ENCODE measurements around the gene C10orf120. TPM values are rescaled to one million over a fixed set of nuclear protein-coding genes. Genes with fewer than 3 reads are reported as not detected.

The C10orf120 gene
- total RNA-seq, 1 experiment from 2014 or later: not detected

DNA sequence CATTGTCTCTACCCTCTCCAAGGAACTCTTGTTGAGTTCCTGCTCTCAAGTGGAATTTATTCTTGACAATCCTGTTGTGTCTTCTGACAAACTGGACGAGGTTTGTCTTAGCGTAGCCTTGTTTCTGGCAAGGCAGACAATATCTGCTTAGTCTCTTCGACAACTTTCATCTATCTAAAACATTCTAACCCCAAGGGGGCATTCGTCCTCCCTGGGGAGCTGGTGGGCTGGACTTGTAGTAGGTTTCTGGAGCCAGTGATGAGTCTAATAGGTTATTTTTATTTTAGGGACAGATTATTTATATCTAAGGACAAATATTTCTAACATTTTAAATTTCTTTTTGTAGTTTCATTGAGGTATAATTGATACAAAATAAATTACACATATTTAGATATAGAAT lies 7.3 kb upstream of the C10orf120 start:
- no peak for DNase-seq (ENCODE audit: unreplicated experiment)
- Mint-ChIP-seq H3K4me3 (ENCODE audit: unreplicated experiment) (no peak overlapping the region), H3K9me3 (ENCODE audit: unreplicated experiment) (no peaks in the 10 kb centered on the region), H3K27me3 (ENCODE audit: insufficient read depth, unreplicated experiment) (no peaks in the 10 kb centered on the region), H3K27ac (ENCODE audit: low read depth, unreplicated experiment) (no peak overlapping the region), H3K4me1 (ENCODE audit: insufficient read depth, unreplicated experiment) (no peaks in the 10 kb centered on the region), H3K36me3 (ENCODE audit: insufficient read depth, unreplicated experiment) (no peaks in the 10 kb centered on the region)
- ChIA-PET POLR2A (no interaction called here), CTCF (interaction anchor here (1.1 to 5.0 kb wide), 2 partner anchors 57 to 142 kb away, joined by 4 to 27 read pairs; no protein-coding TSS in a partner anchor)
- no peak for TF ChIP-seq CTCF (IDR thresholded peaks at IDR 0.05; ENCODE audit: unreplicated experiment)
- no TSS peak for BruUV-seq (replicated peaks)
- intact Hi-C loops (cut with micrococcal nuclease): no loop called here

DNA sequence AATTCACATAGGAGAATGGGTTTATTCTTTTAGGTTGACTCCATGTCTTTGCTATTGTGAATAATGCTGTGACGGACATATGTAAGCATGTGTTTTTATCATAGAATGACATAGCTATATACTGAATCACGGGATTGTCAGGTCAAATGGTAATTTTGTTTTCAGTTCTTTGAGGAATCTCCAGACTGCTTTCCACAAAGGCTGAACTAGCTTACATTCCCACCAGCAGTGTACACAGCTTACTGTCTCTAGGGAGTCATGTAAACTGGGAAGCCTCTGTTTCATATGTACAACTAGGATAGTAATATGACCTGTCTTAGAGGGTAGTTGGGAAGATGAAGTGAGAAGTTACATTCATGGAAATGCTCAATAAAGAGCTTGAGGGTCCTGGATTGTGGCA lies 6.8 kb upstream of the C10orf120 start:
- BruUV-seq (replicated peaks): no TSS peak
- no peak for DNase-seq (ENCODE audit: unreplicated experiment)
- TF ChIP-seq CTCF (IDR thresholded peaks at IDR 0.05; ENCODE audit: unreplicated experiment): no peak
- intact Hi-C loops (cut with micrococcal nuclease): no loop called here
- Mint-ChIP-seq H3K4me3 (ENCODE audit: unreplicated experiment) (no peak overlapping the region), H3K4me1 (ENCODE audit: insufficient read depth, unreplicated experiment) (no peaks in the 10 kb centered on the region), H3K36me3 (ENCODE audit: insufficient read depth, unreplicated experiment) (no peaks in the 10 kb centered on the region), H3K9me3 (ENCODE audit: unreplicated experiment) (no peaks in the 10 kb centered on the region), H3K27me3 (ENCODE audit: insufficient read depth, unreplicated experiment) (no peaks in the 10 kb centered on the region), H3K27ac (ENCODE audit: low read depth, unreplicated experiment) (no peak overlapping the region)
- POLR2A ChIA-PET: no interaction called here
- CTCF ChIA-PET: interaction anchor here (0.8 to 5.0 kb wide), 4 partner anchors 10 to 407 kb away, joined by 3 to 27 read pairs (median 4); no protein-coding TSS in a partner anchor

GRCh38 chr10:122703483-122704448 lies 4.1 kb upstream of the C10orf120 start:
- POLR2A ChIA-PET: interaction anchor here (0.6 kb wide), 2 partner anchors 140 to 788 kb away, joined by 3 to 4 read pairs; no protein-coding TSS in a partner anchor
- H3K27ac Mint-ChIP-seq (ENCODE audit: low read depth, unreplicated experiment): no peak overlapping the region
- H3K4me1 Mint-ChIP-seq (ENCODE audit: insufficient read depth, unreplicated experiment): no peaks in the 10 kb centered on the region
- BruUV-seq (replicated peaks): no TSS peak
- peak; percentile 89 for TF ChIP-seq CTCF (IDR thresholded peaks at IDR 0.05; ENCODE audit: unreplicated experiment)
- no peaks in the 10 kb centered on the region for H3K27me3 Mint-ChIP-seq (ENCODE audit: insufficient read depth, unreplicated experiment)
- no peaks in the 10 kb centered on the region for H3K36me3 Mint-ChIP-seq (ENCODE audit: insufficient read depth, unreplicated experiment)
- intact Hi-C loops (cut with micrococcal nuclease): loop anchor here (1.0 to 2.0 kb wide), 7 partner anchors 55 to 424 kb away; no protein-coding TSS in a partner anchor
- H3K9me3 Mint-ChIP-seq (ENCODE audit: unreplicated experiment): no peaks in the 10 kb centered on the region
- DNase-seq (ENCODE audit: unreplicated experiment): peak; percentile 80
- CTCF ChIA-PET: interaction anchor here (0.6 to 5.0 kb wide), 23 partner anchors 10 to 1176 kb away, joined by 3 to 27 read pairs (median 4); no protein-coding TSS in a partner anchor
- H3K4me3 Mint-ChIP-seq (ENCODE audit: unreplicated experiment): no peak overlapping the region

DNA sequence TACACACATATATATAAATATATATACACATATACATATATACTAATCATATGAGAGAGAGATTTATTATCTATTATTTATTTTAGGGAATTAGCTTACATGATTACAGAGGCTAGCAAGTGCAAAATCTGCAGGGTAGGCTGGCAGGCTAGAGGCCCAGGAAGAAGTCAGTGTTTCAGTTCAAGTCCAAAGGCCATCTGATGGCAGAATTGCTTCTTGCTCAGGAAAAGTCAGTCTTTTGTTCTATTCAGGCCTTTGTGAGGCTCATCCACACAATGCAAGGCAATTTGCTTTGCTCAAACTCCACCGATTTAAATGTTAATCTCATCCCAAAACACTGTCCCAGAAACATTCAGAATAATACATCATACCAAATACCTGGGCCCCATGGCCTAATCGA lies 2.6 kb upstream of the C10orf120 start:
- H3K9me3 Mint-ChIP-seq (ENCODE audit: unreplicated experiment): no peaks in the 10 kb centered on the region
- ChIA-PET POLR2A (no interaction called here), CTCF (interaction anchor here (0.6 kb wide), 1 partner anchor 382 kb away, joined by 3 read pairs; no protein-coding TSS in a partner anchor)
- H3K36me3 Mint-ChIP-seq (ENCODE audit: insufficient read depth, unreplicated experiment): no peaks in the 10 kb centered on the region
- intact Hi-C loops (cut with micrococcal nuclease): no loop called here
- TF ChIP-seq CTCF (IDR thresholded peaks at IDR 0.05; ENCODE audit: unreplicated experiment): no peak
- H3K27me3 Mint-ChIP-seq (ENCODE audit: insufficient read depth, unreplicated experiment): no peaks in the 10 kb centered on the region
- no TSS peak for BruUV-seq (replicated peaks)
- H3K4me3 Mint-ChIP-seq (ENCODE audit: unreplicated experiment): no peak overlapping the region
- DNase-seq (ENCODE audit: unreplicated experiment): no peak
- H3K4me1 Mint-ChIP-seq (ENCODE audit: insufficient read depth, unreplicated experiment): no peaks in the 10 kb centered on the region
- H3K27ac Mint-ChIP-seq (ENCODE audit: low read depth, unreplicated experiment): no peak overlapping the region

All from MCF 10A (cell line).